Hematopoietic multipotent progenitor cell treated with erythropoietin and hydrocortisone succinate and interleukin-3 and kit ligand, for 4 days (in vitro differentiated cells): ENCODE measurements around the gene EPHA7.

Experiments used
- DNase-seq: peaks from one replicate; pipeline ENCODE4 v3.0.0-alpha.2; 2015

The EPHA7 gene

GRCh38 chr6:93392797-93393196 lies 26.6 kb downstream of the EPHA7 start:
- DNase-seq: no peak

GRCh38 chr6:93391965-93392364 lies 27.4 kb downstream of the EPHA7 start:
- DNase-seq: no peak

- DNase-seq: no peak
Observed at GRCh38 chr6:93389192-93389591, 30.2 kb downstream of the EPHA7 start.

- no peak for DNase-seq
Observed at GRCh38 chr6:93388070-93388469, 31.3 kb downstream of the EPHA7 start.

- DNase-seq: no peak
Observed at GRCh38 chr6:93376026-93376540, 43.3 kb downstream of the EPHA7 start.

- DNase-seq: no peak
Observed at GRCh38 chr6:93373445-93373844, 45.9 kb downstream of the EPHA7 start.

GRCh38 chr6:93371756-93372155 lies 47.6 kb downstream of the EPHA7 start:
- DNase-seq: no peak

- no peak for DNase-seq
Observed at GRCh38 chr6:93369586-93370134, 49.7 kb downstream of the EPHA7 start.

GRCh38 chr6:93366506-93366905 lies 52.9 kb downstream of the EPHA7 start:
- no peak for DNase-seq

GRCh38 chr6:93365445-93365844 lies 53.9 kb downstream of the EPHA7 start:
- no peak for DNase-seq

- no peak for DNase-seq
Observed at GRCh38 chr6:93358435-93358834, 60.9 kb downstream of the EPHA7 start.

- DNase-seq: no peak
Observed at GRCh38 chr6:93352604-93353003, 66.8 kb downstream of the EPHA7 start.

GRCh38 chr6:93351222-93351621 lies 68.1 kb downstream of the EPHA7 start:
- DNase-seq: no peak

- DNase-seq: no peak
Observed at GRCh38 chr6:93350774-93351173, 68.6 kb downstream of the EPHA7 start.

- no peak for DNase-seq
Observed at GRCh38 chr6:93344333-93344835, 75.0 kb downstream of the EPHA7 start.

GRCh38 chr6:93343476-93343875 lies 75.9 kb downstream of the EPHA7 start:
- no peak for DNase-seq

- no peak for DNase-seq
Observed at GRCh38 chr6:93341900-93342613, 77.3 kb downstream of the EPHA7 start.

GRCh38 chr6:93337772-93338394 lies 81.5 kb downstream of the EPHA7 start:
- DNase-seq: no peak

GRCh38 chr6:93337014-93337413 lies 82.3 kb downstream of the EPHA7 start:
- no peak for DNase-seq

GRCh38 chr6:93329301-93330000 lies 89.9 kb downstream of the EPHA7 start:
- DNase-seq: no peak

GRCh38 chr6:93327857-93328256 lies 91.5 kb downstream of the EPHA7 start:
- DNase-seq: no peak

GRCh38 chr6:93325761-93326160 lies 93.6 kb downstream of the EPHA7 start:
- DNase-seq: no peak

- DNase-seq: no peak
Observed at GRCh38 chr6:93323630-93324029, 95.7 kb downstream of the EPHA7 start.
